Breast epithelium (tissue), 3 donors: ENCODE measurements around the gene LCP2.

Source experiments
- POLR2A ChIP-seq: fragments of 450-650 bp; IDR thresholded peaks from one replicate; pipeline ENCODE4 v1.6.1; 2016; ENCODE audit warnings: antibody characterized with exemption, mild to moderate bottlenecking, moderate library complexity
- POLR2AphosphoS5 ChIP-seq, 3 donors: sonication (generic); formaldehyde crosslinking; IDR thresholded peaks; one replicate each; pipeline ENCODE4 v1.6.1; 2017; ENCODE audit warnings: antibody characterized with exemption in 3 of 3
- TF ChIP-seq, protein P1 (sequence below), 3 donors: fragments of 450-650 bp; IDR thresholded peaks; one replicate each; pipeline ENCODE4 v1.5.1; 2016 to 2017; ENCODE audit warnings: antibody characterized with exemption in 3 of 3, mild to moderate bottlenecking in 3 of 3, moderate library complexity in 3 of 3

DNA sequence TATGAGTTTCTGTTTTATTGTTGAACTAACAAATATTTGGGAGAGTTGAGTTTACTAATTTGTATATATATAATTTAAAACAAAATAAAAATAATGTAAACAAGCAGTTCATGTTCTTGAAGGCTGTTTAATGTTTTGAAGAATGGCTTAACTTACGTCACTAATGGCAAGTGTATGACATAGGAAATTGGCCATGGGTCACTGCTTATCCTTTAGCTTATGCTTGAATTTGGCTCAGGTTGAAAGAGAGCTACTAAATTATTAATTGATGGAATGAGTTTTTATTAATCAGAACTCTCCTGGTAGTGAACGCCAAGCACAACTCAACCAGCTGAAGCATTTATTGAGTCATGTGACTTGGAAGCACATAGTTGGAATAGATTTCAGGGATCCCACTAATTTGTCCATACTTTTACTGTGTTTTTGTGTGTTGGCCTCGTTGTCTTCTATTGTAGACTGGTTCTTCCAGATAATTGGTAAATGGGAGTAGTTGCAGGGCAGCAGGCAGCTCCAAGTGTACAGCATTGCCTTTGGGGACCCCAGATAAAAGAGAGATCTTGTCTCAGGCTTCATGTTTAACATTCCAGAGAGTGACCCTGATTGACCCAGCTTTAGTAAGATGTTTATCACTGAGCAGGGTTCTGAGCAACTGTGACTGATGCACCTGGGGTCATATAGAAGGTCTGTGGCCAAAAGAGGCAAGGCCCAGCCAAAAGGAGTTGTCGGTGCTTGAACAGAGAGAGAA, 51.3 kb downstream of the LCP2 start:
- no peak for TF ChIP-seq POLR2A
- TF ChIP-seq, protein P1, sequence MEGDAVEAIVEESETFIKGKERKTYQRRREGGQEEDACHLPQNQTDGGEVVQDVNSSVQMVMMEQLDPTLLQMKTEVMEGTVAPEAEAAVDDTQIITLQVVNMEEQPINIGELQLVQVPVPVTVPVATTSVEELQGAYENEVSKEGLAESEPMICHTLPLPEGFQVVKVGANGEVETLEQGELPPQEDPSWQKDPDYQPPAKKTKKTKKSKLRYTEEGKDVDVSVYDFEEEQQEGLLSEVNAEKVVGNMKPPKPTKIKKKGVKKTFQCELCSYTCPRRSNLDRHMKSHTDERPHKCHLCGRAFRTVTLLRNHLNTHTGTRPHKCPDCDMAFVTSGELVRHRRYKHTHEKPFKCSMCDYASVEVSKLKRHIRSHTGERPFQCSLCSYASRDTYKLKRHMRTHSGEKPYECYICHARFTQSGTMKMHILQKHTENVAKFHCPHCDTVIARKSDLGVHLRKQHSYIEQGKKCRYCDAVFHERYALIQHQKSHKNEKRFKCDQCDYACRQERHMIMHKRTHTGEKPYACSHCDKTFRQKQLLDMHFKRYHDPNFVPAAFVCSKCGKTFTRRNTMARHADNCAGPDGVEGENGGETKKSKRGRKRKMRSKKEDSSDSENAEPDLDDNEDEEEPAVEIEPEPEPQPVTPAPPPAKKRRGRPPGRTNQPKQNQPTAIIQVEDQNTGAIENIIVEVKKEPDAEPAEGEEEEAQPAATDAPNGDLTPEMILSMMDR (IDR thresholded peaks at IDR 0.05) = no peak
- TF ChIP-seq POLR2AphosphoS5 (IDR thresholded peaks at IDR 0.05) = no peak
